Activated naive CD4-positive, alpha-beta T cell treated with anti-CD3 and anti-CD28 coated beads for 36 hours (primary cell): ENCODE results near the gene HYAL3. TPM values are rescaled to one million over a fixed set of nuclear protein-coding genes. Genes with fewer than 3 reads are reported as not detected.
"Not testable (repeated sequence)": the region's sequence is repeated elsewhere in the genome, so short reads cannot be mapped to it uniquely, and the experiment has no call there.

Source experiments
- CTCF ChIA-PET: fragments of 350-600 bp; sonication (Branson Sonifier 250); formaldehyde crosslinking; loops from one replicate; lab custom pipeline; 2021; ENCODE audit warnings: antibody characterized with exemption; lab: Charles Lee
- DNase-seq: peaks from one replicate; pipeline ENCODE4 v3.0.0-alpha.2; 2020
- H3K27ac Mint-ChIP-seq: one replicate; pipeline ENCODE4 v1.8.0; 2021; ENCODE audit warnings: mild to moderate bottlenecking, mixed read lengths
- H3K27me3 Mint-ChIP-seq: one replicate; pipeline ENCODE4 v1.8.0; 2021; ENCODE audit warnings: low read depth, mixed read lengths
- H3K36me3 Mint-ChIP-seq: one replicate; pipeline ENCODE4 v1.8.0; 2021; ENCODE audit warnings: low read depth, mixed read lengths
- H3K4me1 Mint-ChIP-seq: one replicate; pipeline ENCODE4 v1.8.0; 2021; ENCODE audit warnings: low read depth, mixed read lengths
- H3K4me3 Mint-ChIP-seq: one replicate; pipeline ENCODE4 v1.8.0; 2021; ENCODE audit warnings: mild to moderate bottlenecking, moderate library complexity, mixed read lengths
- H3K9me3 Mint-ChIP-seq: one replicate; pipeline ENCODE4 v1.8.0; 2021; ENCODE audit warnings: mixed read lengths
- intact Hi-C: fragments of 100-400 bp; cut with micrococcal nuclease; formaldehyde crosslinking; loops from one replicate; pipeline ENCODE4 v1.15.1; 2023
- total RNA-seq, 2 experiments: library from RNA; stranded (reverse); gene quantifications; one replicate each; pipeline ENCODE4 v1.2.3, GENCODE V29; 2021

Gene HYAL3
- total RNA-seq, 2 experiments from 2014 or later, result 0.74 to 0.88 TPM

DNA sequence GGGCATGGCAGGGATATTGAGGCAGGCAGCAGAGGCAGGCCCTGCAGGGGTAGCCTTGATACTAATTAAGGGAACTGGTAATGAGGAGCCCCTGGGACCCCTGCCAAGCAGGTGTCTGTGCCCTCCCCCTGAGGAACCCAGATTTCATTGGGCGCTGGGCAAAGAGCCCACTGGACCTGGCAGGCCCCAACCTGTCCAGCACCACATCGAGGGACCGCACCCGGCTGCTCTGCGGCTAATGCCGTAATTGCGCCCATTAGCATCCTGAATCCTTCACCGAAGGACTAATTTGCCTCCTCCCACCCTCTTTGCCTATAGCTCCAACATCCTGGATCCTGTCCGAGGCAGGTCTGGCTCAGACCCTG is 44.0 kb downstream of the HYAL3 start:
- Mint-ChIP-seq H3K27ac (no peak overlapping the region), H3K27me3 (no peaks in the 10 kb centered on the region), H3K4me3 (no peak overlapping the region), H3K9me3 (no peaks in the 10 kb centered on the region), H3K36me3 (peaks cover 21% of the 10 kb centered on the region), H3K4me1 (peaks cover 18% of the 10 kb centered on the region)
- intact Hi-C loops, result no loop called here
- CTCF ChIA-PET, result interaction anchor here (0.6 to 3.3 kb wide), 4 partner anchors 9 to 61 kb away, joined by 3 to 28 read pairs (median 4); no protein-coding TSS in a partner anchor
- no peak for DNase-seq

DNA sequence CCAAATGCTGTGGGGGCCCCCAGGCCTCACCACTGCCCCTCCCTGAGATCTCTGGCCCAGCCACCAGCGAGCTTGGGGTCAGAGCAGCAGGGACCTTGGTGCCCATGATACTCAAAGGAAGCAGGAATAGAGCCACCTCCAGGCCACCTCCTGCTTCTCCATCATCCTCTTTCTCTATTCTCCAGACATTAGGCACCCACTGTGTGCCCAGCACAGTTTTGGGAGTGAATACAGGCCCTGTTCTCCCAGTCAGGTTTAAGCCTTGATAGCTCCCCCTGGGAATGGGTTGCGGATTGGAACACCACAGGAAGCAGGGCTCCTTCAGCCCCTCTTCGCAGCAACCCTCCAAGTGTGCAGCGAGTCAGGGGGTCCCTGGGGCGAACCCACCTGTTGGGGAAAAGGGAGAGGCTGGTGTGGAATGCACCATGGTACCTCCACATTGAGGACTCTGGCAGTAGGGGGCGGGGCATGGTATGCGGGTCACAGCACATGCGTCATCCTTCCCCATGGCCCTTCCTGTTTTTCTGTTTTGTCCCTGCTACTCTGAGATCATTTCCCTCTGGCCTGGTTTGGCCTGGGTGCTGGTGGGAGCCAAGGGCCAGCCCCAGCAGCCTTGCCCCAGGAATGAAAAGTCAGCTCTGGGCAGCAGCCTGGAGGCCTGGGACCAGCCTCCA is 44.5 kb downstream of the HYAL3 start:
- Mint-ChIP-seq H3K9me3 (no peaks in the 10 kb centered on the region), H3K27me3 (no peaks in the 10 kb centered on the region), H3K27ac (no peak overlapping the region), H3K4me1 (peaks cover 21% of the 10 kb centered on the region), H3K36me3 (peaks cover 21% of the 10 kb centered on the region), H3K4me3 (no peak overlapping the region)
- CTCF ChIA-PET, result interaction anchor here (1.8 to 3.3 kb wide), 2 partner anchors 8 to 60 kb away, joined by 5 to 28 read pairs; no protein-coding TSS in a partner anchor
- no peak for DNase-seq
- intact Hi-C loops, result no loop called here

DNA sequence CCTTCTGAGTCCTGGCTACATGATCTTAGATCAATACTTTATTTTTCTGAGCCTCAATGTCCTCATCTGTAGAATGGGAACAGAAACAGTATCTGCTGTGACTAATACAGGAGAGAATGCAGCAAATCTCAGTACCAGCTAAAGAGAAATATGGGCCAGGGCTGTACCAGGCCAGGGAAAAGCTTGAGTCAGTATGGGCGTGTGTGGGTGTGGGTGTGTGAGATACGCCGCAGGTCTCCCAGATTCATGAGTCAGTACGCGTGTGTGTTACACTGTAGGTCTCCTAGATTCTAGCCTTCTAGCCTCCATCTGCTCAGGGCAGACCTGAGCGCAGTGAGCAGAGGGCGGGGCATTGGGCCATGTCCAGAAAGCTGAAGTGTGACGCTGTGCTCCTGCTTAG is 48.0 kb downstream of the HYAL3 start:
- H3K4me1 Mint-ChIP-seq, result peaks cover 41% of the 10 kb centered on the region
- no peaks in the 10 kb centered on the region for H3K9me3 Mint-ChIP-seq
- peak; percentile 31 for DNase-seq
- CTCF ChIA-PET, result interaction anchor here (1.0 to 1.5 kb wide), 5 partner anchors 10 to 27 kb away, joined by 4 to 10 read pairs (median 5); no protein-coding TSS in a partner anchor
- intact Hi-C loops, result no loop called here
- no peak overlapping the region for H3K4me3 Mint-ChIP-seq
- no peaks in the 10 kb centered on the region for H3K27me3 Mint-ChIP-seq
- H3K27ac Mint-ChIP-seq, result peak overlapping the region; percentile 66
- peaks cover 8% of the 10 kb centered on the region for H3K36me3 Mint-ChIP-seq

DNA sequence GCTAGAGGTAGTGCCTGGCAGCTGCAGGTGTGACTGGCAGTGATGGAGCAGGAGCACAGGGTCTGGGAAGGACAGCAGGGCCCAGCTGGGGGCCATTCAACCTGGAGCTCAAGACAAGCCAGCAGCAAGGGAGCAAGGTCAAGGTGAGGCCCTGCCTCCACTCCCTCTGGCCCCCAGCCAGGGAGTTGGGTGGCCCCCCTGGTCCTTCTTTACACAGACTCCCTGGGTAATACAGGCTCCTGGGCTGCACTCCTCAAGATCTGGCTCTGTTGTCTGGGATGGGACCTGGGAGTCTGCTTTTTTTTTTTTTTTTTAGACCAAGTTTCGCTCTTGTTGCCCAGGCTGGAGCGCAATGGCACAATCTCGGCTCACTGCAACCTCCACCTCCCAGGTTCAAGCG is 48.7 kb downstream of the HYAL3 start:
- no peak for DNase-seq
- intact Hi-C loops, result no loop called here
- Mint-ChIP-seq H3K36me3 (peaks cover 8% of the 10 kb centered on the region), H3K27me3 (no peaks in the 10 kb centered on the region), H3K4me1 (peaks cover 45% of the 10 kb centered on the region), H3K9me3 (no peaks in the 10 kb centered on the region), H3K4me3 (no peak overlapping the region), H3K27ac (peak overlapping the region; percentile 66)
- CTCF ChIA-PET, result interaction anchor here (0.9 to 4.9 kb wide), 6 partner anchors 10 to 58 kb away, joined by 3 to 38 read pairs (median 4); no protein-coding TSS in a partner anchor

DNA sequence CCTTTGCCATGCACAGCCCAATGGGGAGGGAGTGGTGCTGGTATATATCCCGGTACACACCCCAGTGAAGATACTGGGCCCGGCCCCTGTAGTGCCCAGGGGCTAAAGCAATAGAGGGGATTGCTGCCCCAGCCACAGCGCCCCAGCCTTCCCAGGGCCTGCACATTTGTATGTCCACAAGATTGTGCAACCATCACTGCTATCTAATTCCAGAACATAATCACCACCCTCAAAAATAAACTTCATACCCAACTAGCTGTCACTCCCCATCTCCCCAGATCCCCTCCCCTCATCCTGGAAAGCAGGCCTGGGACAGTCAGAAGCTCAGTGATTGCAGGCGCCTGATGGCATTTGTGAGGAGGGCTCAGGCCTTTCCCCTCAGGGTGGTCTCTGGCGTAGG is 49.7 kb downstream of the HYAL3 start:
- peaks cover 8% of the 10 kb centered on the region for H3K36me3 Mint-ChIP-seq
- H3K27me3 Mint-ChIP-seq, result no peaks in the 10 kb centered on the region

DNA sequence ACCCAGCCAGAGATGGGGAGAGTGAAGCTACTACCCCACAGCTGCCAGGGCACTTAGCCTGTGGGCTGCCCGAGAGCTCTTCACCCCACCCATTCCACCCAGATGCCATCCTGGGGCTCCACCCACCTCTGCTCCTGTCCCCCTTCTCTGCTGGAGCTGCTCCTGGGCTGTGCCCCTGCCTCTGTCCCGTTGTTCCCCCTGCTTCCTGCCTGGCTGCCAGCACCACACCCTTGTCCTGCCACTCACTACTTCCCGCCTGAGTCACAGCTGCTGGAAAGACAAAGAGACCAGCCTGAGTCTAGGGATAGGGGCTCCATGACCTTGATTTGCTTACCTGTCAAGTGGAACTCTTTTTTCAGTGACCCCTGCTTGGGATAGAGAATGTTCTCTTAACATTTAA is 50.8 kb downstream of the HYAL3 start:
- peak overlapping the region; percentile 95 for H3K27ac Mint-ChIP-seq
- H3K4me3 Mint-ChIP-seq, result no peak overlapping the region
- H3K27me3 Mint-ChIP-seq, result no peaks in the 10 kb centered on the region
- no peaks in the 10 kb centered on the region for H3K9me3 Mint-ChIP-seq
- CTCF ChIA-PET, result interaction anchor here (1.2 to 4.9 kb wide), 4 partner anchors 12 to 54 kb away, joined by 3 to 119 read pairs (median 31); partner anchors contain the start of gene LSMEM2
- intact Hi-C loops, result no loop called here
- H3K36me3 Mint-ChIP-seq, result peaks cover 8% of the 10 kb centered on the region
- H3K4me1 Mint-ChIP-seq, result peaks cover 65% of the 10 kb centered on the region
- no peak for DNase-seq

More for the DNA sequence above, 49.7 kb downstream of the HYAL3 start:
- Mint-ChIP-seq H3K4me1 (peaks cover 55% of the 10 kb centered on the region), H3K27ac (no peak overlapping the region), H3K4me3 (no peak overlapping the region), H3K9me3 (no peaks in the 10 kb centered on the region)
- CTCF ChIA-PET, result interaction anchor here (0.9 to 4.9 kb wide), 2 partner anchors 11 to 97 kb away, joined by 3 to 38 read pairs; no protein-coding TSS in a partner anchor
- no peak for DNase-seq
- intact Hi-C loops, result no loop called here

DNA sequence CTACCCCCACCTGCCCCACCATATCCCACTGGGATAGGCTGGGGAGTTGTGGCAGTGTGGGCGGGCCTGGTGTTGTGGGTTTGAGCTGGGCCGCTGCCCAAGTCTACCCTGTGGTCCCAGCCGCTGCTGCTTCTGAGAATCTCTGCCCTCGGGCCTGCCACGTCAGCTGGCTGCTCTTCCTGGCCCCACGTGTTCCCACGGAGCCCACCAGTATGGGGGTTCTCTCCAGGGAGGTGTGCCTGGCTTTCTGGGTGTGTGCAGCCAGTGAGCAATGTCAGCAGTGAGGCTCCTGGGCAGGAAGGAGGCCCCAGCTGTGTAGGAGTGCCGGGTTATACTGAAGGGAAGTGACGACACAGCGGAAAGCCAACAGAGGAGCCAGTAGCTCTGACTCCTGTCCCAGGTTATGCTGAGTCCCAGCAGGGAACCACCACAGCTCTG is 52.7 kb downstream of the HYAL3 start:
- DNase-seq, result peak; percentile 94
- intact Hi-C loops, result loop anchor here (1.0 to 2.0 kb wide), 6 partner anchors 11 to 52 kb away; partner anchors contain the start of genes HYAL3 and NAA80
- H3K36me3 Mint-ChIP-seq, result peaks cover 5% of the 10 kb centered on the region
- CTCF ChIA-PET, result interaction anchor here (0.8 to 4.9 kb wide), 25 partner anchors 8 to 167 kb away, joined by 3 to 119 read pairs (median 5); partner anchors contain the start of genes GNAI2, HYAL3, IFRD2 and NAA80
- peaks cover 82% of the 10 kb centered on the region for H3K4me1 Mint-ChIP-seq
- no peaks in the 10 kb centered on the region for H3K9me3 Mint-ChIP-seq
- no peaks in the 10 kb centered on the region for H3K27me3 Mint-ChIP-seq
- peak overlapping the region; percentile 81 for H3K4me3 Mint-ChIP-seq
- peak overlapping the region; percentile 95 for H3K27ac Mint-ChIP-seq

DNA sequence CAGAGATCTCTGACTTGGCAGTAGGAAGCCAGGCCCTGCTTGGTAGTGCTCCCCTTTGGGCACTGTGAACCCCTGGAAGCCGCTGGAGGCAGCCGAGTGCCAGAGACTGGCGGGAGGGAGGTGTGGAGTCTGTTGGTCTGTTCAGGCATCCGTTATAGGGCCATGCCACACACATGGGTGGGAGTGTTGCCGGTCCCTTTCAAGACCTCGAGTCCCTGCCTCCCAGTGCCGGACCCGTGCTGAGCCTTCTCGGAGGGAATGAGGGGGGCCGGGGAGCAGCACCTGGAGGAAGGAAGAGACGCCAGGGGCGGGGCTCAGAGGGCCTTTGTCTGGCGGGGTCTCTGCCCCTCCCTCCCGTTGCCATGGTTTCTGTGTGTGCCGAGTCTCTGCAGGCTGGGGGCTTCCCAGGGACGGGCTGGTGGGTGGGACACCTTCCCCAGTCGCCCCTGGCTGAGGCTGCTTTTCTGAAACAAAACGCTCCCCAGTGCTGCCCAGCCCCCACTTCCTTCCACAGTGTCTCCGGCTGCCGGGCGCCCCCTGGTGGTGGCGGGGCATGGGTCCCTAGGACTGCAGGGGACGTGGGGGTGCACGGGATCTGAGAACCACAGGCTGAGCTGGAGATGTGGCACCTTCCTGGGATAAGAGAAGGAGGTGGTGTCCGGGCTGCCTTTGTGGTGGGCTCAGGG is 53.2 kb downstream of the HYAL3 start:
- H3K9me3 Mint-ChIP-seq, result no peaks in the 10 kb centered on the region
- CTCF ChIA-PET, result interaction anchor here (0.8 to 4.9 kb wide), 25 partner anchors 7 to 167 kb away, joined by 3 to 119 read pairs (median 5); partner anchors contain the start of genes GNAI2, HYAL3, IFRD2 and NAA80
- H3K27me3 Mint-ChIP-seq, result no peaks in the 10 kb centered on the region
- peaks cover 2% of the 10 kb centered on the region for H3K36me3 Mint-ChIP-seq
- H3K4me1 Mint-ChIP-seq, result peaks cover 82% of the 10 kb centered on the region
- intact Hi-C loops, result loop anchor here (1.0 to 2.0 kb wide), 6 partner anchors 11 to 53 kb away; partner anchors contain the start of genes HYAL3 and NAA80
- peak overlapping the region; percentile 81 for H3K4me3 Mint-ChIP-seq
- H3K27ac Mint-ChIP-seq, result peak overlapping the region; percentile 95
- DNase-seq, result peak; percentile 97

DNA sequence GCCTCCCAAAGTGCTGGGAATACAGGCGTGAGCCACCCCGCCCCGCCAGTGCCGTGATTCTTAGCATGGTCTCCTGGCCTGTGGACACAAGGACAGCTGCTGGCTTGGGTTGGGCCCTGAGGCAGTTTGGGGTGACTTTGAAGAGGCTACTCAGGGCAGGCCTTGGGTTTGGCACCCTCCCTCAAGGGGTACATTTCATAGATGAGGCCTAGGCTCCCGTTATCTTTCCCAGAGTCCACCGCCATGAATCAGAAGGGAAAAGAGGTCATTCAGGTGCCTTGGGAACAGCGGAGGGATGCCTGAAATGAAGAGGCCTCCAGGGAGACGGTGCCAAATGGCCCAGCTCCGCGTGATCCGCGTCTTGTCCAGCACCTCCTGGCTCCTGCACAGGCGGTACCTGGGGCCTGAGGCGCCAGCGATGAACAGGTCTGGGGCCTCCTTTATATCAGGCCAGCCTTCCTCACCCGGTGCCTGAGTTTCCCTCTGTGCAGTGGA is 53.9 kb downstream of the HYAL3 start:
- intact Hi-C loops, result no loop called here

DNA sequence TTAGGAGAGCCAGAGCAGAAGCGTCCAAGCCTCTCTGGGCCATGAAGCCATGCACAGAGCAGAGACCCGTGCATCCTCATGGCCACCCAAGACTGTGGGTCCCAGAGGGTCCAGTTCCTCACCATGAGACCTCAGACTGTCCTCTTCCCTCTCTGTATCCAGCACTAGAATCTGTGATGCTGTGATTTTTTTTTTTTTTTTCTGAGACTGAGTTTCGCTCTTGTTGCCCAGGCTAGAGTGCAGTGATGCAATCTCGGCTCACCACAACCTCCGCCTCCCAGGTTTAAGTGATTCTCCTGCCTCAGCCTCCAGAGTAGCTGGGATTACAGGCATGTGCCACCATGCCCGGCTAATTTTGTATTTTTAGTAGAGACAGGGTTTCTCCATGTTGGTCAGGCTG is 54.4 kb downstream of the HYAL3 start:
- peak overlapping the region; percentile 95 for H3K27ac Mint-ChIP-seq
- H3K4me1 Mint-ChIP-seq, result peaks cover 81% of the 10 kb centered on the region
- H3K36me3 Mint-ChIP-seq, DNase-seq, intact Hi-C loops, H3K27me3 Mint-ChIP-seq, H3K9me3 Mint-ChIP-seq: not testable (repeated sequence)
- peak overlapping the region; percentile 15 for H3K4me3 Mint-ChIP-seq
- CTCF ChIA-PET, result interaction anchor here (0.5 to 4.1 kb wide), 5 partner anchors 9 to 19 kb away, joined by 3 to 38 read pairs (median 5); partner anchors contain the start of gene GNAI2

More for the DNA sequence above, 53.9 kb downstream of the HYAL3 start:
- Mint-ChIP-seq H3K9me3 (no peaks in the 10 kb centered on the region), H3K4me3 (peak overlapping the region; percentile 81), H3K27me3 (no peaks in the 10 kb centered on the region), H3K27ac (peak overlapping the region; percentile 95), H3K36me3 (peaks cover 2% of the 10 kb centered on the region), H3K4me1 (peaks cover 81% of the 10 kb centered on the region)
- CTCF ChIA-PET, result interaction anchor here (0.5 kb wide), 1 partner anchor 19 kb away, joined by 3 read pairs; no protein-coding TSS in a partner anchor
- no peak for DNase-seq

DNA sequence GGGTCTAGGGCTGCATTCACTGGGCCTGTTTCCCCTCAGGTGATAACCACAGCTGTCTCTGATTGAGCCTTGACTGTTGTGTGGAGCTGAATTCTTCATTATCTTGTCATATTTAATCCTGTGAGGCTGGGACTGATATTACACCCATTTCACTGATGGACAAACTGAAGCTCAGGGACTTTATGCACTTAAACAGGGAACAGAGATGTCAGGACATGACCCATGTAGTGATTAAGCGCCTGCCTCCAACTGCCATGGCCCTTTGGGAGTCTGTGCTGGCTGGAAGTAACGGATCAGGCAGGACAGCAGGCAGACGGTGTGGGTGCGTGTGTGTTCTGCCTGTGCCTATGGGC is 55.7 kb downstream of the HYAL3 start:
- Mint-ChIP-seq H3K36me3 (peaks cover 2% of the 10 kb centered on the region), H3K4me3 (no peak overlapping the region), H3K4me1 (peaks cover 87% of the 10 kb centered on the region), H3K27ac (peak overlapping the region; percentile 95), H3K27me3 (no peaks in the 10 kb centered on the region), H3K9me3 (no peaks in the 10 kb centered on the region)
- intact Hi-C loops, result no loop called here
- CTCF ChIA-PET, result interaction anchor here (0.5 to 4.1 kb wide), 9 partner anchors 13 to 162 kb away, joined by 3 to 38 read pairs (median 4); no protein-coding TSS in a partner anchor
- DNase-seq, result no peak
